Measurements from ENCODE around the gene SPINDOC. TPM values are rescaled to one million over a fixed set of nuclear protein-coding genes. Genes with fewer than 3 reads are reported as not detected.
A peak's percentile ranks its signal among the peaks of the same experiment; 100 is the strongest.

SPINDOC gene
- total RNA-seq, 1 experiment from 2014 or later = 40.3 TPM

DNA sequence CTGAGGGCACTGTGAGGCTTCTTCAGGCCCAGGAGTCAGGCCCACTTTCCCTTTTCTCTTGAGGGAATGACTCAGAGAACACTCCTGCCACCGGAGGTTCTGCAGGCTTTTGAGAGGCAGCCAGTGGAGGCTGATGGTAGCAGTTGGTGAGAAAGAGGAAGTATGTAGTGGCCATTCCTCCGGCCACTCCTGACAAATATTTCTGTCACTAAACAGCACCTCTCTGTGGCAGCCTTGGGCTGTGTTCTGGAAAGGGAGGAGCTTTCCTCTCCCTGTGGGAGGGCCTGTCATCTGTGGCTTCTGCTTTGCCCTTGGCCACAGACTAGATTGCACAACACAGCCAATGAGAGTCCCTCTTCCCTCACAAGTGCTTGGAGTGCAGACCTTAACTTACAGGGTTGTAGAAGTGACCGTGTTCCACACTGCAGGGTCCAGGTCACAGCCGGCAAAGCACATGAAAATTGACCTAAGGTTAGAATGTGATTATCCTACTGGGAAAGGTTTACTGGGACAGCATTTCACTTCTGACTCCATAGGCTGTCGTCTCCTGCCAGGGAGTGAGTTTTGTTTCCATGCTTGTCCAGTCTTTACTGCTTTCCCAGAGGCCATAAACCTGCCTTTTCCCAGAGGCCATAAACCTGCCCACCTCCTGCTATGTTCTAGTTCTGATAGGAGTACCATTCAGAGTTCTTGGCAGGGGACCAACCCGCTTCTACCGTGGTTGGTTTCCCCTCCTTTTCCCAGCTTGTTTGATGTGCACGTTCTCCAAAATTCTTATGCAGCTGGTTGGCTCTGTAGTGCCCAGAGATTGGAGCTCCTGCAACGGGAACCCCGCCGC is 58.9 kb downstream of the SPINDOC start:
- Histone ChIP-seq H3K9ac (ENCODE audit: low read length) (no peak overlapping the region), H2AFZ (ENCODE audit: low read length) (no peak overlapping the region), H3K4me3 (ENCODE audit: low read length) (no peak overlapping the region), H3K9me2 (replicated peaks; ENCODE audit: insufficient read depth, low read length) (no peaks in the 10 kb centered on the region), H3K4me1 (ENCODE audit: low read length) (peaks cover 3% of the 10 kb centered on the region; the same call in 1 of the 2 replicates), H3K36me3 (ENCODE audit: insufficient read depth, low read length) (peaks cover 10% of the 10 kb centered on the region), H3K9me3 (ENCODE audit: low read length) (no peaks in the 10 kb centered on the region), H3K27ac (ENCODE audit: low read length) (no peak overlapping the region), H4K20me1 (ENCODE audit: insufficient read depth, low read depth, low read length) (peaks cover 61% of the 10 kb centered on the region), H3K79me2 (ENCODE audit: low read length) (peaks cover 96% of the 10 kb centered on the region), H3K27me3 (ENCODE audit: low read length) (no peaks in the 10 kb centered on the region), H3K4me2 (ENCODE audit: low read depth, low read length, poor library complexity, severe bottlenecking) (no peak overlapping the region)
- peak; percentile 76 for DNase-seq

GRCh38 chr11:63872800-63873197 is 59.5 kb downstream of the SPINDOC start:
- no peak for DNase-seq
- peaks cover 5% of the 10 kb centered on the region for H3K36me3 ChIP-seq (ENCODE audit: insufficient read depth, low read length)
- no peak overlapping the region for H3K4me3 ChIP-seq (ENCODE audit: low read length)
- no peak overlapping the region for H3K4me2 ChIP-seq (ENCODE audit: low read depth, low read length, poor library complexity, severe bottlenecking)
- H3K27ac ChIP-seq (ENCODE audit: low read length) = no peak overlapping the region
- H3K9me2 ChIP-seq (replicated peaks; ENCODE audit: insufficient read depth, low read length) = no peaks in the 10 kb centered on the region
- peaks cover 3% of the 10 kb centered on the region; the same call in 1 of the 2 replicates for H3K4me1 ChIP-seq (ENCODE audit: low read length)
- H3K79me2 ChIP-seq (ENCODE audit: low read length) = peaks cover 96% of the 10 kb centered on the region
- no peak overlapping the region for H3K9ac ChIP-seq (ENCODE audit: low read length)
- no peaks in the 10 kb centered on the region for H3K9me3 ChIP-seq (ENCODE audit: low read length)
- H4K20me1 ChIP-seq (ENCODE audit: insufficient read depth, low read depth, low read length) = peaks cover 61% of the 10 kb centered on the region
- H3K27me3 ChIP-seq (ENCODE audit: low read length) = no peaks in the 10 kb centered on the region
- H2AFZ ChIP-seq (ENCODE audit: low read length) = no peak overlapping the region

- Histone ChIP-seq H3K4me3 (ENCODE audit: low read length) (no peak overlapping the region), H3K27ac (ENCODE audit: low read length) (no peak overlapping the region), H3K4me2 (ENCODE audit: low read depth, low read length, poor library complexity, severe bottlenecking) (no peak overlapping the region), H3K79me2 (ENCODE audit: low read length) (peaks cover 96% of the 10 kb centered on the region), H2AFZ (ENCODE audit: low read length) (no peak overlapping the region), H4K20me1 (ENCODE audit: insufficient read depth, low read depth, low read length) (peaks cover 59% of the 10 kb centered on the region), H3K9me3 (ENCODE audit: low read length) (no peaks in the 10 kb centered on the region), H3K36me3 (ENCODE audit: insufficient read depth, low read length) (peaks cover 4% of the 10 kb centered on the region), H3K9ac (ENCODE audit: low read length) (no peak overlapping the region), H3K4me1 (ENCODE audit: low read length) (peaks cover 3% of the 10 kb centered on the region; the same call in 1 of the 2 replicates), H3K9me2 (replicated peaks; ENCODE audit: insufficient read depth, low read length) (no peaks in the 10 kb centered on the region), H3K27me3 (ENCODE audit: low read length) (no peaks in the 10 kb centered on the region)
- DNase-seq = no peak
Observed at GRCh38 chr11:63873311-63873710, 60.1 kb downstream of the SPINDOC start.

GRCh38 chr11:63874511-63874910 is 61.3 kb downstream of the SPINDOC start:
- peaks cover 96% of the 10 kb centered on the region for H3K79me2 ChIP-seq (ENCODE audit: low read length)
- no peak overlapping the region for H3K27ac ChIP-seq (ENCODE audit: low read length)
- H3K4me3 ChIP-seq (ENCODE audit: low read length) = no peak overlapping the region
- H3K9me2 ChIP-seq (replicated peaks; ENCODE audit: insufficient read depth, low read length) = no peaks in the 10 kb centered on the region
- no peak for DNase-seq
- peaks cover 3% of the 10 kb centered on the region; the same call in 1 of the 2 replicates for H3K4me1 ChIP-seq (ENCODE audit: low read length)
- H3K4me2 ChIP-seq (ENCODE audit: low read depth, low read length, poor library complexity, severe bottlenecking) = no peak overlapping the region
- H4K20me1 ChIP-seq (ENCODE audit: insufficient read depth, low read depth, low read length) = peaks cover 50% of the 10 kb centered on the region
- H3K36me3 ChIP-seq (ENCODE audit: insufficient read depth, low read length) = no peaks in the 10 kb centered on the region; the same call in 1 of the 2 replicates
- no peaks in the 10 kb centered on the region for H3K9me3 ChIP-seq (ENCODE audit: low read length)
- H2AFZ ChIP-seq (ENCODE audit: low read length) = no peak overlapping the region
- H3K9ac ChIP-seq (ENCODE audit: low read length) = no peak overlapping the region
- H3K27me3 ChIP-seq (ENCODE audit: low read length) = no peaks in the 10 kb centered on the region

- Histone ChIP-seq H3K79me2 (ENCODE audit: low read length) (peaks cover 96% of the 10 kb centered on the region), H3K4me1 (ENCODE audit: low read length) (peaks cover 3% of the 10 kb centered on the region; the same call in 1 of the 2 replicates), H3K27ac (ENCODE audit: low read length) (no peak overlapping the region), H3K9me2 (replicated peaks; ENCODE audit: insufficient read depth, low read length) (no peaks in the 10 kb centered on the region), H3K9me3 (ENCODE audit: low read length) (no peaks in the 10 kb centered on the region), H3K9ac (ENCODE audit: low read length) (no peak overlapping the region), H3K36me3 (ENCODE audit: insufficient read depth, low read length) (no peaks in the 10 kb centered on the region; the same call in 1 of the 2 replicates), H3K4me2 (ENCODE audit: low read depth, low read length, poor library complexity, severe bottlenecking) (no peak overlapping the region), H4K20me1 (ENCODE audit: insufficient read depth, low read depth, low read length) (peaks cover 40% of the 10 kb centered on the region), H2AFZ (ENCODE audit: low read length) (no peak overlapping the region), H3K27me3 (ENCODE audit: low read length) (no peaks in the 10 kb centered on the region), H3K4me3 (ENCODE audit: low read length) (no peak overlapping the region)
- no peak for DNase-seq
Observed at GRCh38 chr11:63875506-63876065, 62.3 kb downstream of the SPINDOC start.

GRCh38 chr11:63876616-63877015 is 63.4 kb downstream of the SPINDOC start:
- H3K27me3 ChIP-seq (ENCODE audit: low read length) = no peaks in the 10 kb centered on the region
- H3K4me3 ChIP-seq (ENCODE audit: low read length) = no peak overlapping the region
- H3K9me2 ChIP-seq (replicated peaks; ENCODE audit: insufficient read depth, low read length) = no peaks in the 10 kb centered on the region
- H3K36me3 ChIP-seq (ENCODE audit: insufficient read depth, low read length) = no peaks in the 10 kb centered on the region; the same call in 1 of the 2 replicates
- H3K79me2 ChIP-seq (ENCODE audit: low read length) = peaks cover 99% of the 10 kb centered on the region
- H2AFZ ChIP-seq (ENCODE audit: low read length) = no peak overlapping the region
- no peaks in the 10 kb centered on the region for H3K9me3 ChIP-seq (ENCODE audit: low read length)
- H4K20me1 ChIP-seq (ENCODE audit: insufficient read depth, low read depth, low read length) = peaks cover 38% of the 10 kb centered on the region
- no peak overlapping the region for H3K27ac ChIP-seq (ENCODE audit: low read length)
- no peak overlapping the region for H3K4me2 ChIP-seq (ENCODE audit: low read depth, low read length, poor library complexity, severe bottlenecking)
- no peak overlapping the region for H3K9ac ChIP-seq (ENCODE audit: low read length)
- peaks cover 3% of the 10 kb centered on the region; the same call in 1 of the 2 replicates for H3K4me1 ChIP-seq (ENCODE audit: low read length)
- DNase-seq = no peak

Small RNAs within 50 kb of the gene (small RNA-seq; reads per million reads assigned to genes)
- gene AP006289.1 (not detected), gene RN7SL596P (not detected)

Other genes starting within 250 kb of the SPINDOC start
- gene PLAAT3, start 199.0 kb upstream of the SPINDOC start, total RNA-seq (2014; rRNA removed; shearing (Covaris generic); ENCODE audit: low replicate concordance) = 0.48 TPM in 1 of 2 replicates, not detected in the other
- 29.5 and 35.9 TPM in 2 replicates for gene ATL3, start 142.1 kb upstream of the SPINDOC start, total RNA-seq (2014; rRNA removed; shearing (Covaris generic); ENCODE audit: low replicate concordance)
- gene RTN3, start 132.0 kb upstream of the SPINDOC start, total RNA-seq (2014; rRNA removed; shearing (Covaris generic); ENCODE audit: low replicate concordance) = 89.1 and 118 TPM in 2 replicates
- 8.8 and 21.6 TPM in 2 replicates for gene ZFTA, start 44.7 kb upstream of the SPINDOC start, total RNA-seq (2014; rRNA removed; shearing (Covaris generic); ENCODE audit: low replicate concordance)
- 22.1 and 26.9 TPM in 2 replicates for gene MARK2, start 25.7 kb downstream of the SPINDOC start, total RNA-seq (2014; rRNA removed; shearing (Covaris generic); ENCODE audit: low replicate concordance)
- 2.1 and 2.4 TPM in 2 replicates for gene RCOR2, start 103.7 kb downstream of the SPINDOC start, total RNA-seq (2014; rRNA removed; shearing (Covaris generic); ENCODE audit: low replicate concordance)
- 19.0 and 19.2 TPM in 2 replicates for gene NAA40, start 125.5 kb downstream of the SPINDOC start, total RNA-seq (2014; rRNA removed; shearing (Covaris generic); ENCODE audit: low replicate concordance)
- 574 and 779 TPM in 2 replicates for gene COX8A, start 161.2 kb downstream of the SPINDOC start, total RNA-seq (2014; rRNA removed; shearing (Covaris generic); ENCODE audit: low replicate concordance)
- 41.6 and 61.7 TPM in 2 replicates for gene OTUB1, start 173.0 kb downstream of the SPINDOC start, total RNA-seq (2014; rRNA removed; shearing (Covaris generic); ENCODE audit: low replicate concordance)
- gene FLRT1, start 222.5 kb downstream of the SPINDOC start, total RNA-seq (2014; rRNA removed; shearing (Covaris generic); ENCODE audit: low replicate concordance) = not detected in 2 replicates

Data from Karpas-422 (cell line).